K562 (cell line): Measurements from ENCODE around the gene PMVK. TPM values are rescaled to one million over a fixed set of nuclear protein-coding genes. Genes with fewer than 3 reads are reported as not detected.

Experiments
- ATAC-seq: fragments of 200-7000 bp; cut with Tn5 transposase; 3 replicates; pipeline ENCODE4 v1.9.1; 2020; ENCODE audit warnings: moderate library complexity
- BruUV-seq: library from RNA; stranded (reverse); fragments of 400-500 nt; replicated peaks from 2 replicates; lab custom pipeline; 2021; lab: Mats Ljungman, UMichigan
- CTCF ChIA-PET: fragments of 300-600 bp; formaldehyde crosslinking; extraction: SDS; loops from one replicate; lab custom pipeline; 2021; ENCODE audit warnings: low intra/inter-chr PET ratio; lab: Yijun Ruan, JAX
- POLR2A ChIA-PET: fragments of 300-600, 350-650 bp; sonication (Branson Sonifier 250); formaldehyde crosslinking; extraction: SDS; loops from one replicate; lab custom pipeline; 2021; ENCODE audit warnings: antibody characterized with exemption, inconsistent platforms; lab: Yijun Ruan, JAX
- DNase-seq, 4 experiments: peaks; one replicate each; pipeline versions ENCODE4 v3.0.0 to v3.0.0-alpha.2; 2011 to 2018; ENCODE audit warnings: low spot score in 3 of 4, mixed read lengths in 3 of 4; ENCODE audit errors: extremely low read depth in 1 of 4
- FAIRE-seq: peaks from 2 replicates; lab custom pipeline; 2011; peaks lifted over from hg19 to GRCh38; lab: Jason Lieb, UNC
- H2AFZ ChIP-seq: 2 replicates; pipeline ENCODE4 v1.6.0; 2011; ENCODE audit warnings: low read depth, low read length, control low read depth, inconsistent platforms
- H3K27ac ChIP-seq: fragments of 200-600 bp; 3 replicates; pipeline ENCODE4 v1.8.0; 2011; ENCODE audit warnings: low read depth, mild to moderate bottlenecking, control low read depth, inconsistent platforms, low read length, moderate library complexity, mixed read lengths; ENCODE audit errors: extremely low read depth
- H3K27me3 ChIP-seq, 2 experiments: fragments of 300-600 bp in 1 of 2; 2 replicates in 1 of 2; 3 replicates in 1 of 2; pipeline versions ENCODE4 v1.6.0 to v1.8.0; 2011; ENCODE audit warnings: inconsistent platforms in 2 of 2, low read length in 2 of 2, mild to moderate bottlenecking in 1 of 2, mixed read lengths in 1 of 2, moderate library complexity in 1 of 2; ENCODE audit not compliant: control insufficient read depth in 2 of 2, insufficient read depth in 2 of 2
- H3K36me3 ChIP-seq: fragments of 300-600 bp; 3 replicates; pipeline ENCODE4 v1.8.0; 2011; ENCODE audit warnings: mild to moderate bottlenecking, low read length, inconsistent platforms; ENCODE audit not compliant: control insufficient read depth, insufficient read depth
- H3K4me1 ChIP-seq, 2 experiments: fragments of 200-600 bp in 1 of 2; replicated peaks in 1 of 2; 2 replicates in 1 of 2; 3 replicates in 1 of 2; pipeline versions ENCODE4 v1.5.1 to v1.8.0; 2011; ENCODE audit warnings: inconsistent platforms in 2 of 2, low read length in 2 of 2, mild to moderate bottlenecking in 1 of 2, mixed read lengths in 1 of 2, moderate library complexity in 1 of 2; ENCODE audit not compliant: control insufficient read depth in 2 of 2, insufficient read depth in 2 of 2
- H3K4me2 ChIP-seq: 2 replicates; pipeline ENCODE4 v1.6.1; 2011; ENCODE audit warnings: low read length, control low read depth, inconsistent platforms, mixed read lengths; ENCODE audit not compliant: insufficient read depth
- H3K4me3 ChIP-seq: fragments of 200-600 bp; sonication (generic), shearing (Covaris generic); 2 replicates; pipeline ENCODE4 v1.5.1; 2016; ENCODE audit warnings: control low read depth, inconsistent platforms
- H3K79me2 ChIP-seq: fragments of 200-600 bp; 3 replicates; pipeline ENCODE4 v1.8.0; 2011; ENCODE audit warnings: low read length, inconsistent platforms; ENCODE audit not compliant: control insufficient read depth, insufficient read depth
- H3K9ac ChIP-seq, 2 experiments: 2 replicates each; pipeline versions ENCODE4 v1.6.0 to v1.6.1; 2011; ENCODE audit warnings: low read depth in 2 of 2, low read length in 2 of 2, control low read depth in 1 of 2, inconsistent platforms in 1 of 2, mild to moderate bottlenecking in 1 of 2, mixed read lengths in 1 of 2; ENCODE audit not compliant: insufficient read depth in 1 of 2
- H3K9me1 ChIP-seq: one replicate; pipeline ENCODE4 v1.6.0; 2011; ENCODE audit warnings: inconsistent platforms, mild to moderate bottlenecking, low read length, moderate library complexity; ENCODE audit not compliant: control insufficient read depth, insufficient read depth
- H3K9me3 ChIP-seq: replicated peaks from 2 replicates; pipeline ENCODE4 v1.5.1; 2011; ENCODE audit warnings: low read depth, low read length, inconsistent platforms; ENCODE audit not compliant: control insufficient read depth, insufficient read depth
- H4K20me1 ChIP-seq: replicated peaks from 2 replicates; pipeline ENCODE4 v1.6.1; 2011; ENCODE audit warnings: low read length, inconsistent platforms, mixed read lengths; ENCODE audit not compliant: control insufficient read depth, insufficient read depth
- ARHGAP35 ChIP-seq: fragments of 450-650 bp; IDR thresholded peaks from 2 replicates; pipeline ENCODE4 v1.6.1; 2018; ENCODE audit not compliant: partially characterized antibody
- CREM ChIP-seq: IDR thresholded peaks from 2 replicates; pipeline ENCODE4 v1.6.1; 2014; ENCODE audit warnings: antibody characterized with exemption, low read depth
- DMBX1 ChIP-seq: fragments of 250-450 bp; sonication (Bioruptor Pico); IDR thresholded peaks from 2 replicates; pipeline ENCODE4 v1.8.0; 2022; ENCODE audit warnings: inconsistent platforms, mild to moderate bottlenecking, moderate library complexity, borderline replicate concordance
- FOXK2 ChIP-seq, 2 experiments: fragments of 450-650 bp; IDR thresholded peaks in 1 of 2; conservative IDR thresholded peaks in 1 of 2; 2 replicates each; pipeline ENCODE4 v1.6.1; 2016; ENCODE audit warnings: low read depth in 2 of 2, mild to moderate bottlenecking in 1 of 2
- JUND ChIP-seq, 2 experiments: IDR thresholded peaks; 2 replicates in 1 of 2; 3 replicates in 1 of 2; pipeline ENCODE4 v1.6.1; 2011; ENCODE audit warnings: borderline replicate concordance in 2 of 2, low read depth in 2 of 2, low read length in 2 of 2, improper control_type of control experiment in 1 of 2, missing biosample characterization in 1 of 2, missing genetic modification characterization in 1 of 2, missing genetic modification reagents in 1 of 2
- KAT8 ChIP-seq: fragments of 450-650 bp; IDR thresholded peaks from 2 replicates; pipeline ENCODE4 v1.6.1; 2016; ENCODE audit warnings: low read depth, mild to moderate bottlenecking
- NCOA1 ChIP-seq: fragments of 450-650 bp; IDR thresholded peaks from 2 replicates; pipeline ENCODE4 v1.6.1; 2016; ENCODE audit warnings: low read depth
- POLR3A ChIP-seq: IDR thresholded peaks from 2 replicates; pipeline ENCODE4 v1.6.1; 2011; ENCODE audit warnings: borderline replicate concordance, mild to moderate bottlenecking, moderate library complexity; ENCODE audit not compliant: insufficient read length, insufficient read depth; ENCODE audit errors: extremely low read depth
- SOX6 ChIP-seq: fragments of 450-650 bp; IDR thresholded peaks from 2 replicates; pipeline ENCODE4 v1.6.1; 2014; ENCODE audit warnings: mild to moderate bottlenecking
- TRIM24 ChIP-seq, 2 experiments: fragments of 450-650 bp; IDR thresholded peaks; 2 replicates each; pipeline ENCODE4 v1.6.1; 2016
- WGBS: fragments of 100-300 bp; shearing (Covaris generic); methylation state at CpG from one replicate; pipeline ENCODE4 v1.1.6; 2016; ENCODE audit warnings: low coverage, mixed read lengths; ENCODE audit not compliant: insufficient coverage; ENCODE audit errors: missing lambda C conversion rate; 5-methylcytosine and 5-hydroxymethylcytosine counted together
- in situ Hi-C: fragments of 300-500 bp; cut with MboI; formaldehyde crosslinking; loops from 4 replicates; pipeline ENCODE4 v1.15.0; 2018; ENCODE audit warnings: inconsistent platforms, mixed read lengths
- intact Hi-C: fragments of 100-400 bp; cut with micrococcal nuclease; formaldehyde crosslinking; loops from 2 replicates; pipeline ENCODE4 v1.14.2; 2022
- polyA plus RNA-seq, 8 experiments: library from polyadenylated mRNA; depleted of rRNA in 4 of 8; stranded (reverse) in 5 of 8; unstranded in 3 of 8; fragments of >200 nt; fragmentation: Nextera tagmentation in 2 of 8; fragmentation: Illumina TruSeq in 1 of 8; extraction: Ambion mirVana in 2 of 8; extraction: Trizol in 1 of 8; gene quantifications; 2 replicates each; pipeline versions ENCODE4 v1.2.1 to v1.2.3, GENCODE V29; 2011 to 2014; ENCODE audit warnings: inconsistent platforms in 1 of 8, missing spikeins in 1 of 8
- total RNA-seq, 7 experiments: library from RNA; depleted of rRNA in 6 of 7; stranded (reverse); fragments of >200 nt in 6 of 7; fragmentation: Illumina TruSeq in 2 of 7; extraction: Trizol in 2 of 7; gene quantifications; 2 replicates each; pipeline versions ENCODE4 v1.2.1 to v1.2.3, GENCODE V29; 2011 to 2021; ENCODE audit warnings: low replicate concordance in 1 of 7
- TF ChIP-seq, protein P1 (sequence below): fragments of 450-650 bp; formaldehyde crosslinking; IDR thresholded peaks from 2 replicates; pipeline ENCODE4 v1.4.0; 2020; ENCODE audit warnings: mild to moderate bottlenecking, moderate library complexity
- TF ChIP-seq, protein P2 (sequence below): fragments of 450-650 bp; conservative IDR thresholded peaks from 2 replicates; pipeline ENCODE4 v1.6.1; 2016; ENCODE audit warnings: missing genetic modification characterization, low read depth, mild to moderate bottlenecking, control low read depth, missing compliant biosample characterization
- TF ChIP-seq, protein P3 (sequence below): fragments of 250-450 bp; sonication (Bioruptor Pico); IDR thresholded peaks from 2 replicates; pipeline ENCODE4 v1.8.0; 2022; ENCODE audit warnings: inconsistent platforms
- TF ChIP-seq, protein P4 (sequence below): fragments of 200-800 bp; sonication (Bioruptor generic); IDR thresholded peaks from 2 replicates; pipeline ENCODE4 v1.6.1; 2017; ENCODE audit warnings: missing genetic modification characterization, missing compliant biosample characterization
- TF ChIP-seq, protein P5 (sequence below): fragments of 250-450 bp; sonication (Bioruptor Pico); IDR thresholded peaks from 2 replicates; pipeline ENCODE4 v1.8.0; 2021; ENCODE audit warnings: mild to moderate bottlenecking, moderate library complexity

The PMVK gene
- total and polyA plus RNA-seq, 9 of the 15 experiments (the other 6 are each of a cell fraction or from before 2014, with no cell fraction given) = 1.1 to 15.3 (median 6.3) TPM

DNA sequence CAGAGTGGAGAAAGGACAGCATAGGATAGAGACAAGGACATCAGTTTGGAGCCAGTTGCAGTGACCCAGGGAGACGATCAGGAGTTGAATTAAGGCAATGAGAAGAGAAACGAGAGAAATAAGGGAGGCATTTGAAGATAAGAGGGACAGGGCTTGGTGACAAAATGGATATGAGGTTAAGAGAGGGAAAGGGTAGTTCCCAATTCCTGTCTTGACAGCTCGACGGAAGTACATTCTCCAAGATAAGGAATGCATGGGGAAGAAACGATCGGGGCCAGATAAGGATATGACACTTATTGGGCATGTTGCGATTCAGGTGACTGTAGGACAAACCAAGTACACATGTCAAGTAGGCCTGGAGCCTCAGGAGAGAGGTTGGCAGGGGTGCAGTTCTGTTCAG is 47.8 kb downstream of the PMVK start:
- in situ Hi-C loops = no loop called here
- TF ChIP-seq, protein P1, sequence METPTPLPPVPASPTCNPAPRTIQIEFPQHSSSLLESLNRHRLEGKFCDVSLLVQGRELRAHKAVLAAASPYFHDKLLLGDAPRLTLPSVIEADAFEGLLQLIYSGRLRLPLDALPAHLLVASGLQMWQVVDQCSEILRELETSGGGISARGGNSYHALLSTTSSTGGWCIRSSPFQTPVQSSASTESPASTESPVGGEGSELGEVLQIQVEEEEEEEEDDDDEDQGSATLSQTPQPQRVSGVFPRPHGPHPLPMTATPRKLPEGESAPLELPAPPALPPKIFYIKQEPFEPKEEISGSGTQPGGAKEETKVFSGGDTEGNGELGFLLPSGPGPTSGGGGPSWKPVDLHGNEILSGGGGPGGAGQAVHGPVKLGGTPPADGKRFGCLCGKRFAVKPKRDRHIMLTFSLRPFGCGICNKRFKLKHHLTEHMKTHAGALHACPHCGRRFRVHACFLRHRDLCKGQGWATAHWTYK (CRISPR knock-in tag) = no peak
- no peak for TF ChIP-seq CREM
- TF ChIP-seq DMBX1 (CRISPR knock-in tag) = no peak
- TF ChIP-seq JUND (IDR thresholded peaks at IDR 0.05; ENCODE audit: borderline replicate concordance, low read depth, low read length) = no peak
- TF ChIP-seq JUND (tag; IDR thresholded peaks at IDR 0.05; ENCODE audit: borderline replicate concordance, low read depth, low read length) = peak; percentile 36; the same call in 1 of the 3 replicates
- TF ChIP-seq, protein P2, sequence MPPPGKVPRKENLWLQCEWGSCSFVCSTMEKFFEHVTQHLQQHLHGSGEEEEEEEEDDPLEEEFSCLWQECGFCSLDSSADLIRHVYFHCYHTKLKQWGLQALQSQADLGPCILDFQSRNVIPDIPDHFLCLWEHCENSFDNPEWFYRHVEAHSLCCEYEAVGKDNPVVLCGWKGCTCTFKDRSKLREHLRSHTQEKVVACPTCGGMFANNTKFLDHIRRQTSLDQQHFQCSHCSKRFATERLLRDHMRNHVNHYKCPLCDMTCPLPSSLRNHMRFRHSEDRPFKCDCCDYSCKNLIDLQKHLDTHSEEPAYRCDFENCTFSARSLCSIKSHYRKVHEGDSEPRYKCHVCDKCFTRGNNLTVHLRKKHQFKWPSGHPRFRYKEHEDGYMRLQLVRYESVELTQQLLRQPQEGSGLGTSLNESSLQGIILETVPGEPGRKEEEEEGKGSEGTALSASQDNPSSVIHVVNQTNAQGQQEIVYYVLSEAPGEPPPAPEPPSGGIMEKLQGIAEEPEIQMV (tag) = 0 out of 2 replicates have a peak, but pooled peaks have one; percentile 49
- no peak for TF ChIP-seq POLR3A
- TF ChIP-seq, protein P3, sequence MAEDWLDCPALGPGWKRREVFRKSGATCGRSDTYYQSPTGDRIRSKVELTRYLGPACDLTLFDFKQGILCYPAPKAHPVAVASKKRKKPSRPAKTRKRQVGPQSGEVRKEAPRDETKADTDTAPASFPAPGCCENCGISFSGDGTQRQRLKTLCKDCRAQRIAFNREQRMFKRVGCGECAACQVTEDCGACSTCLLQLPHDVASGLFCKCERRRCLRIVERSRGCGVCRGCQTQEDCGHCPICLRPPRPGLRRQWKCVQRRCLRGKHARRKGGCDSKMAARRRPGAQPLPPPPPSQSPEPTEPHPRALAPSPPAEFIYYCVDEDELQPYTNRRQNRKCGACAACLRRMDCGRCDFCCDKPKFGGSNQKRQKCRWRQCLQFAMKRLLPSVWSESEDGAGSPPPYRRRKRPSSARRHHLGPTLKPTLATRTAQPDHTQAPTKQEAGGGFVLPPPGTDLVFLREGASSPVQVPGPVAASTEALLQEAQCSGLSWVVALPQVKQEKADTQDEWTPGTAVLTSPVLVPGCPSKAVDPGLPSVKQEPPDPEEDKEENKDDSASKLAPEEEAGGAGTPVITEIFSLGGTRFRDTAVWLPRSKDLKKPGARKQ = no peak
- TF ChIP-seq TRIM24 (IDR thresholded peaks at IDR 0.05) = 0 out of 4 replicates have a peak, but pooled peaks of 1 of the 2 experiments have one; percentile 37
- no peak for TF ChIP-seq ARHGAP35
- TF ChIP-seq, protein P4, sequence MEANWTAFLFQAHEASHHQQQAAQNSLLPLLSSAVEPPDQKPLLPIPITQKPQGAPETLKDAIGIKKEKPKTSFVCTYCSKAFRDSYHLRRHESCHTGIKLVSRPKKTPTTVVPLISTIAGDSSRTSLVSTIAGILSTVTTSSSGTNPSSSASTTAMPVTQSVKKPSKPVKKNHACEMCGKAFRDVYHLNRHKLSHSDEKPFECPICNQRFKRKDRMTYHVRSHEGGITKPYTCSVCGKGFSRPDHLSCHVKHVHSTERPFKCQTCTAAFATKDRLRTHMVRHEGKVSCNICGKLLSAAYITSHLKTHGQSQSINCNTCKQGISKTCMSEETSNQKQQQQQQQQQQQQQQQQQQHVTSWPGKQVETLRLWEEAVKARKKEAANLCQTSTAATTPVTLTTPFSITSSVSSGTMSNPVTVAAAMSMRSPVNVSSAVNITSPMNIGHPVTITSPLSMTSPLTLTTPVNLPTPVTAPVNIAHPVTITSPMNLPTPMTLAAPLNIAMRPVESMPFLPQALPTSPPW (CRISPR knock-in tag) = no peak
- TF ChIP-seq, protein P5, sequence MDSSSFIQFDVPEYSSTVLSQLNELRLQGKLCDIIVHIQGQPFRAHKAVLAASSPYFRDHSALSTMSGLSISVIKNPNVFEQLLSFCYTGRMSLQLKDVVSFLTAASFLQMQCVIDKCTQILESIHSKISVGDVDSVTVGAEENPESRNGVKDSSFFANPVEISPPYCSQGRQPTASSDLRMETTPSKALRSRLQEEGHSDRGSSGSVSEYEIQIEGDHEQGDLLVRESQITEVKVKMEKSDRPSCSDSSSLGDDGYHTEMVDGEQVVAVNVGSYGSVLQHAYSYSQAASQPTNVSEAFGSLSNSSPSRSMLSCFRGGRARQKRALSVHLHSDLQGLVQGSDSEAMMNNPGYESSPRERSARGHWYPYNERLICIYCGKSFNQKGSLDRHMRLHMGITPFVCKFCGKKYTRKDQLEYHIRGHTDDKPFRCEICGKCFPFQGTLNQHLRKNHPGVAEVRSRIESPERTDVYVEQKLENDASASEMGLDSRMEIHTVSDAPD (CRISPR knock-in tag) = no peak
- TF ChIP-seq KAT8 = no peak
- TF ChIP-seq FOXK2 (conservative IDR thresholded peaks at IDR 0.05 in 1 of 2, IDR thresholded peaks at IDR 0.05 in 1 of 2; ENCODE audit: low read depth in 2 of 2) = no peak
- peak; percentile 58; the same call in 1 of the 2 replicates for TF ChIP-seq SOX6
- 0 out of 2 replicates have a peak, but pooled peaks have one; percentile 22 for TF ChIP-seq NCOA1

More for the DNA sequence above, 47.8 kb downstream of the PMVK start:
- no peak overlapping the region for H3K4me3 ChIP-seq
- H3K79me2 ChIP-seq = no peaks in the 10 kb centered on the region
- H4K20me1 ChIP-seq = no peaks in the 10 kb centered on the region
- FAIRE-seq (no peak), ATAC-seq (no peak), DNase-seq (no peak)
- WGBS = 4% methylated on average over 7 of the region's 7 CpGs
- no peak overlapping the region for H3K4me2 ChIP-seq
- H3K9me3 ChIP-seq = no peaks in the 10 kb centered on the region
- H3K9ac ChIP-seq = no peak overlapping the region
- ChIA-PET CTCF (no interaction called here), POLR2A (no interaction called here)
- H3K27ac ChIP-seq = no peak overlapping the region
- H3K4me1 ChIP-seq = peaks cover 26 to 49% of the 10 kb centered on the region in 2 experiments
- 0 out of 2 replicates have a peak overlapping the region, but pooled peaks have one; percentile 30 for H2AFZ ChIP-seq
- no peaks in the 10 kb centered on the region for H3K36me3 ChIP-seq
- no TSS peak for BruUV-seq
- peaks cover 2% of the 10 kb centered on the region for H3K9me1 ChIP-seq
- H3K27me3 ChIP-seq = no peaks in the 10 kb centered on the region
- intact Hi-C loops = no loop called here
